HG03196 (cell line): ENCODE data around the gene USH2A.
"Not testable (repeated sequence)": the region's sequence is repeated elsewhere in the genome, so short reads cannot be mapped to it uniquely, and the experiment has no call there.

Experiments
- ATAC-seq: cut with Tn5 transposase; IDR thresholded peaks from one replicate; pipeline ENCODE4 v1.9.1; 2021; ENCODE audit not compliant: unreplicated experiment

Gene USH2A

DNA sequence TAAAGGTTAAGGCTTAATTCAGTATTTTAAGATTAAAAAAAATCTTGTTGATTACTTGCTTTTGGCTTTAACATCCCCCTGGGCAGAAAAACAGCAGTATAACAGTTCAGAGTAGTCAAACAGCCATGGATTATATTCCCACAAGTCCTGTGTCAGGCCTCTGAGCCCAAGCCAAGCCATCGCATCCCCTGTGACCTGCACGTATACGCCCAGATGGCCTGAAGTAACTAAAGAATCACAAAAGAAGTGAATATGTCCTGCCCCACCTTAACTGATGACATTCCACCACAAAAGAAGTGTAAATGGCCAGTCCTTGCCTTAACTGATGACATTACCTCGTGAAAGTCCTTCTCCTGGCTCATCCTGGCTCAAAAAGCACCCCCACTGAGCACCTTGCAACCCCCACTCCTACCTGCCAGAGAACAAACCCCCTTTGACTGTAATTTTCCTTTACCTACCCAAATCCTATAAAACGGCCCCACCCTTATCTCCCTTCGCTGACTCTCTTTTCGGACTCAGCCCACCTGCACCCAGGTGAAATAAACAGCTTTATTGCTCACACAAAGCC lies 277.7 kb downstream of the USH2A start:
- not testable (repeated sequence) for ATAC-seq

- no peak for ATAC-seq
Measured at GRCh38 chr1:216144661-216145450, 278.4 kb downstream of the USH2A start.

GRCh38 chr1:216142921-216143320 lies 280.3 kb downstream of the USH2A start:
- ATAC-seq, result no peak

DNA sequence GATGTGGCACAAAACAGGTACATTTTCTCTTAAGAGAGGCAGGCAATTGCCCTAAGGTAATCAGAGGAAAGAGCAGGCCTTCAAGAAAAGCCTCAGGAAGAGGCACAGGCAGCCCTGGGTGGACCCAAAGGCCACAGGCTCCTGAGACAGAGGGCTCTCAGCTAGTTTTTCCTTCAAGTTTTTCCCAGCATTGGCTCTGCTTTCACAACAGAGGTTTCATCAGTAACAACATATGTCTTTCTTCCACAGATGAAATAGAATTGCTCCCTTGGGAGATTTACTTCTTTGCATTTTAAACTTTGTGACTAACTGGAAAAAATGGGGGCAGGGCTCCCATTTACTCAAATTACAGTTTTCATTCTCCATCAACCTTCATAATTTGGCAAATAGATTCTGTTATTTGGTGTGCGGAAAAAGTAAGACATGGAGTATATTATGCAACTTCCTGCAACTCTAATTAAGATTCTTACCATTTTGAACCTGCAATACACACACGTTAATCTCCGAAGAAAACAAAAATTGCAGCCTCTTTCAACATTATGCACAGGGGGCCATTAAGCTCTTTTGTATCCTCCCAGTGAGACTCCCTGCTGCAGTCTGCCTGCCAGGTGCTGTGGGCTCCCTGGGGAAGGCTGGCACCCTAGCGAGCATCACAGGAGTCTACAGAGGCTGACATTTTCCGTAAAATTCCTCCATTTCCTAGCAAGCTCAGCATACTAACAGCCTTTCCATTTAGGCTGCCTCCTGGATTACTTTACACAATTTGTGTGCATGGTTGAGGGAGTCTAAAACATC lies 282.3 kb downstream of the USH2A start:
- no peak for ATAC-seq

DNA sequence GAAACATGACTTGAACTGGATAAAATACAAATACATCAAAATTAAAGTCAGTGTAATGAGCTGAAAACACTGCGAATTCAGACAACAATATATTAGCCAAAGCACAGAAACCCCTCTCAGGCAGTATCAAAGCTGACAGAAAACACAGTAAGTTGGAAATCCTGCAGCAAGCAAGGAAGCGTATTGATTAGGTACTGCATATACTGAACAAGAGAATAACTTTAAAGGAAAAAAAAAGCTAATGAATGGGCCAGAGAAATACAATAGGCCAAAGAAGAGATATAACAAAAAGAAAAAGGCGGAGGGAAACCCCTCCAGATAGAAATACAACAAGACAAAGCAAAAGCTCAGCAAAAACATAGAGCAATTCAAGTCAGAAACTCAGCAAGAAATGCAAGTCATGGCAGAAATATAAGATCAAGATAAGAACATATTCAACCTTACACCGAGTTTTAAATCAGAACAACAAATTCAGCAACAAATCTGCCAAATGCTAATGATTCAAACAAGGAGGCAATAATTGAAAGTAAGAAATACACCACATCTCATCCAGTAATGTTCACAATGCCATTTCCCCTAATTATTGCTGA lies 299.0 kb downstream of the USH2A start:
- no peak for ATAC-seq

GRCh38 chr1:216123446-216124191 lies 299.6 kb downstream of the USH2A start:
- no peak for ATAC-seq

DNA sequence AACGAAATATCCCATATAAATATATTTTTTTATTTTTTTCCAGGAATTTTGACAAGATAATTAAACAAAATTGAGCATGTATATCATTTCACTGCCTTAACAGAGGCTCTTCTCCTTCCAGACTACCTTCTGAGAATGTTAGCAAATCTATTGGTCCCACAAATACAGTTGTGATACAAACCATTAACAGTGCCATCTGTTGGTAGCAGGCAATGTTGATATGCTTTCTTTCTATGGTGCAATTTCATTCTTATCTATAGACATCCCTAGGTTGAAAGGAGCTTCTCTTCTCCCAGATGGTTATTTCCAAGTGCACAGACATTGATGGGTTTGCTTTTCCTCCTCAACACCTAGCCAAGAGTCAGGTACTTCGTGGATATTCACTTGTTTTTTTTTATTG lies 303.6 kb downstream of the USH2A start:
- no peak for ATAC-seq

DNA sequence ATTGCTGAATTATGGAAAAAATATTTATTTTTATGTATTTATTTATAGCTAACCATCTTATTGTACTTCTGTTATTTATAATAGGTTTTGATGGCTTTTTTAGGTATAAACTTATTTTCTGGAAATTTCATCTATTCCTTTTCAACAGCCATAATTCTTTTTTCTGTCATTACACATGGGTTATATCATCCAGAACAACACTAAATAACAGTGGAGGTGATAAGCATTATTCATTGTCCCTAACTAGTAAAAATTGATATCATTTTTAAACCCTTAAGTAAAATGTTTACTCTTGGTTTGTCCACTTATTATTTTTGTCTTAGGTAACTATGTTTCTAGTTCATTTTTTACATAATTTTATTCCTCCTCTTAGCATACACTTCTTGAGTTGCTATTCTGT lies 309.1 kb downstream of the USH2A start:
- no peak for ATAC-seq

GRCh38 chr1:216113181-216113580 lies 310.1 kb downstream of the USH2A start:
- no peak for ATAC-seq

GRCh38 chr1:216111842-216112241 lies 311.4 kb downstream of the USH2A start:
- no peak for ATAC-seq

DNA sequence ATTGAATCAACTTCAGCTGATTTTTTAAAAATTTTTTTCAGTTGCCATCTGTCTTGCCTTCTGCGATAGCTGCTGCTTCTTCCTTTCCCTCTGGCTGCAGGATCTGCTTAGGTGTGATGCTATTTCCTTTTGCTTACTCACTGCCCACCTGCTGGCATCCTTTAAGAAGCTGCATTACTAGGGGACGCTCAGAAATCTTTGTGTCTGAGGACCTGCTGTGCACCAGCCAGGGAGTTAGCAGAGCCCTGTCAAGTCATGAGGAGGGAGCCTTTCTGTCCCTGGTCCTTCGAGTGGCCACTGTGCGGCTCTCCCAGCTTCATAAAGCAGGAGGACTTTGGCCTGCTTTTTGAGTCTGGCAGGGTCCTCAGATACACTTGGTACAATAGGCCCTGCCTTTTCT lies 327.8 kb downstream of the USH2A start:
- ATAC-seq, result no peak

GRCh38 chr1:216090556-216090955 lies 332.7 kb downstream of the USH2A start:
- ATAC-seq, result no peak

GRCh38 chr1:216086678-216087077 lies 336.6 kb downstream of the USH2A start:
- no peak for ATAC-seq

- ATAC-seq, result no peak
Measured at GRCh38 chr1:216081445-216081844, 341.8 kb downstream of the USH2A start.

DNA sequence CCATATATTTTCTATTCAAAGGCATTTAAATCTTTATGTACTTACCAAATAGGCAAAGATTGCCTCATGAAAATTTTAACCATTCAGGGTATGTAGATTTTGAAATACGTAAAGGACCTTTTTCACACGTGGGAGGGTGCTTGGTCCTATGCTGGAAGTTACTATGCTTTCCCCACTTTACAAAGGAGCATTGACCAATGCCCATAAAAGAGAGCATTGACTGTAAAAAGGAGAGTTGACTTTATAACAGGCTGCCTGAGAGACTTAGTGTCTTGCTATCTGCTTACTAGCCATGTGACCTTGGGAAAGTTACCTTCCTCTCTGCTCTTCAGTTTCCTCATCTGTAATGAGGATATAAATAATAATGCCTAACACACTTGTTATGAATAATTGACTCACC lies 346.5 kb downstream of the USH2A start:
- ATAC-seq, result no peak

GRCh38 chr1:216075339-216075738 lies 347.9 kb downstream of the USH2A start:
- ATAC-seq, result no peak

DNA sequence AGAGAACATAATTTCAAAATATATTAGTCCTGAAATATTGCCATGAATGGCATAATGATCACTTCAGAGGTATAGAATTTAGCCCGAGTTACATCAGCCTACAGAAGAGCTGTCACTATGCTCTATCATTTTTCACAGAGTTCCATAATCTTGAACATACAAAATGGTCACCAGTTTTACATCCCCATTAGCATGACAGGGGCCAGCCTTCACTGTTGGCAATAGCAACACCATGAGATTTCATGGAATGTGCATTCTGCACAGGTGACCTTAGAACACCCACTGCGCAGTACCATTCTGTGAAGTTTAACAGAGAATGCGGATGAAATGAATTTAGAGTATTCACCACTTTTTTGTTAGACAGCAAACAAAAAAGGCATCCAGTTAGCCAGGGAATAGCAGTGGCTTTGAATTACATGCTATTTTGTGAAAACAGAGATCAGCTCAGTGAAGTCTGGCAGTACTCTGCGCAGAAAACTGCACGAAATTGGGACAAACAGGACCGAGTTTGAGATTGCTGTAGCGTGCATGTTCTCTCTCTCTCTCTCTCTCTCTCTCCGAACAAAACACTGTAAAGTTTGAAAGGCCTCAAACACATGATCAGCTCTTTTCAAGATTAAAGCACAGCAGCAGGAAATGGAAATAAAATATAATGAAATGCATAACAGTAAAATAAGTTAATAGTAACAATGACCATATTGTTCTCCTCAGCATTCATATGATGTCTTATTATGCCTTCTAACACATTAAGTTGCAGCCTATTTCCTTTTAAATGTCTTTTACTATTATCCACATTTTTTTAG lies 349.3 kb downstream of the USH2A start:
- ATAC-seq, result no peak

- ATAC-seq, result no peak
Measured at GRCh38 chr1:216071262-216071661, 352.0 kb downstream of the USH2A start.

GRCh38 chr1:216064643-216065042 lies 358.6 kb downstream of the USH2A start:
- ATAC-seq, result no peak

GRCh38 chr1:216057947-216058346 lies 365.3 kb downstream of the USH2A start:
- no peak for ATAC-seq
